K562 (cell line): ENCODE measurements around the gene NUCKS1. TPM values are rescaled to one million over a fixed set of nuclear protein-coding genes. Genes with fewer than 3 reads are reported as not detected.

Experiments used
- ARID1B ChIP-seq: fragments of 450-650 bp; IDR thresholded peaks from 2 replicates; pipeline ENCODE4 v1.6.1; 2016; ENCODE audit warnings: antibody characterized with exemption, mild to moderate bottlenecking, inconsistent platforms
- CHD1 ChIP-seq: fragments of 200-600 bp; sonication (generic); IDR thresholded peaks from one replicate; pipeline ENCODE4 v1.6.1; 2012; ENCODE audit warnings: mild to moderate bottlenecking, moderate library complexity, low read length, inconsistent platforms
- EHMT2 ChIP-seq: fragments of 450-650 bp; IDR thresholded peaks from 2 replicates; pipeline ENCODE4 v1.6.1; 2018; ENCODE audit warnings: antibody characterized with exemption
- ELF2 ChIP-seq: fragments of 250-450 bp; sonication (Bioruptor Pico); IDR thresholded peaks from 2 replicates; pipeline ENCODE4 v1.5.0; 2021; ENCODE audit warnings: mild to moderate bottlenecking
- FOXM1 ChIP-seq, 2 experiments: fragments of 450-650 bp in 1 of 2; sonication (generic) in 1 of 2; formaldehyde crosslinking in 1 of 2; IDR thresholded peaks; 2 replicates each; pipeline versions ENCODE4 v1.6.1 to v1.9.0; 2017 to 2022; ENCODE audit warnings: low read depth in 2 of 2, mild to moderate bottlenecking in 2 of 2, missing genetic modification reagents in 1 of 2, moderate library complexity in 1 of 2
- FUS ChIP-seq: fragments of 200-400 bp; formaldehyde crosslinking; optimal IDR thresholded peaks from 2 replicates; pipeline ENCODE3; 2017; ENCODE audit warnings: low read depth, low read length
- MTA2 ChIP-seq: fragments of 450-650 bp; IDR thresholded peaks from 2 replicates; pipeline ENCODE4 v1.6.1; 2016; ENCODE audit warnings: low read depth
- NFRKB ChIP-seq: fragments of 450-650 bp; IDR thresholded peaks from 2 replicates; pipeline ENCODE4 v1.6.1; 2016; ENCODE audit warnings: low read depth
- PCBP2 ChIP-seq: fragments of 200-400 bp; formaldehyde crosslinking; IDR thresholded peaks from 2 replicates; pipeline ENCODE4 v1.6.1; 2018; ENCODE audit warnings: low read length, low read depth, mild to moderate bottlenecking, moderate library complexity; ENCODE audit not compliant: poor library complexity, severe bottlenecking
- POLR3A ChIP-seq: IDR thresholded peaks from 2 replicates; pipeline ENCODE4 v1.6.1; 2011; ENCODE audit warnings: borderline replicate concordance, mild to moderate bottlenecking, moderate library complexity; ENCODE audit not compliant: insufficient read length, insufficient read depth; ENCODE audit errors: extremely low read depth
- PTTG1 ChIP-seq: fragments of 450-650 bp; IDR thresholded peaks from 2 replicates; pipeline ENCODE4 v1.6.1; 2016; ENCODE audit warnings: low read depth, mild to moderate bottlenecking, missing genetic modification characterization, missing compliant biosample characterization
- RNF2 ChIP-seq: sonication (generic); IDR thresholded peaks from 2 replicates; pipeline ENCODE4 v1.6.1; 2016
- SMARCC2 ChIP-seq: fragments of 450-650 bp; IDR thresholded peaks from 2 replicates; pipeline ENCODE4 v1.6.1; 2017; ENCODE audit warnings: antibody characterized with exemption, moderate library complexity, mild to moderate bottlenecking, low read depth
- TAF9B ChIP-seq: fragments of 450-650 bp; IDR thresholded peaks from 2 replicates; pipeline ENCODE4 v1.6.1; 2018; ENCODE audit warnings: mild to moderate bottlenecking; ENCODE audit not compliant: partially characterized antibody
- THRAP3 ChIP-seq: fragments of 450-650 bp; IDR thresholded peaks from 2 replicates; pipeline ENCODE4 v1.6.1; 2016; ENCODE audit warnings: mild to moderate bottlenecking, inconsistent platforms, borderline replicate concordance
- ZNF263 ChIP-seq: sonication (generic); formaldehyde crosslinking; IDR thresholded peaks from 2 replicates; pipeline ENCODE4 v1.8.0; 2022; ENCODE audit warnings: mild to moderate bottlenecking, missing genetic modification reagents, borderline replicate concordance
- ZNF444 ChIP-seq: fragments of 250-450 bp; sonication (Bioruptor Pico); IDR thresholded peaks from 2 replicates; pipeline ENCODE4 v1.4.0; 2020; ENCODE audit warnings: mild to moderate bottlenecking, moderate library complexity
- polyA plus RNA-seq, 8 experiments: library from polyadenylated mRNA; depleted of rRNA in 4 of 8; stranded (reverse) in 5 of 8; unstranded in 3 of 8; fragments of >200 nt; fragmentation: Nextera tagmentation in 2 of 8; fragmentation: Illumina TruSeq in 1 of 8; extraction: Ambion mirVana in 2 of 8; extraction: Trizol in 1 of 8; gene quantifications; 2 replicates each; pipeline versions ENCODE4 v1.2.1 to v1.2.3, GENCODE V29; 2011 to 2014; ENCODE audit warnings: inconsistent platforms in 1 of 8, missing spikeins in 1 of 8
- total RNA-seq, 7 experiments: library from RNA; depleted of rRNA in 6 of 7; stranded (reverse); fragments of >200 nt in 6 of 7; fragmentation: Illumina TruSeq in 2 of 7; extraction: Trizol in 2 of 7; gene quantifications; 2 replicates each; pipeline versions ENCODE4 v1.2.1 to v1.2.3, GENCODE V29; 2011 to 2021; ENCODE audit warnings: low replicate concordance in 1 of 7
- TF ChIP-seq, protein P1 (sequence below): sonication (generic); formaldehyde crosslinking; IDR thresholded peaks from 2 replicates; pipeline ENCODE4 v1.8.0; 2023; ENCODE audit warnings: mild to moderate bottlenecking, missing genetic modification reagents
- TF ChIP-seq, protein P2 (sequence below): fragments of 450-650 bp; IDR thresholded peaks from 2 replicates; pipeline ENCODE4 v1.6.1; 2018; ENCODE audit warnings: mild to moderate bottlenecking, low read depth; ENCODE audit not compliant: partially characterized antibody
- TF ChIP-seq, protein P3 (sequence below): fragments of 450-650 bp; IDR thresholded peaks from 2 replicates; pipeline ENCODE4 v1.7.0; 2016; ENCODE audit warnings: borderline replicate concordance
- TF ChIP-seq, protein P4 (sequence below): fragments of 250-450 bp; sonication (Bioruptor Pico); IDR thresholded peaks from 2 replicates; pipeline ENCODE4 v1.8.0; 2021; ENCODE audit warnings: moderate library complexity, mild to moderate bottlenecking, inconsistent platforms

The NUCKS1 gene
- total and polyA plus RNA-seq, 9 of the 15 experiments (the other 6 are each of a cell fraction or from before 2014, with no cell fraction given) = 66.7 to 244 (median 149) TPM

DNA sequence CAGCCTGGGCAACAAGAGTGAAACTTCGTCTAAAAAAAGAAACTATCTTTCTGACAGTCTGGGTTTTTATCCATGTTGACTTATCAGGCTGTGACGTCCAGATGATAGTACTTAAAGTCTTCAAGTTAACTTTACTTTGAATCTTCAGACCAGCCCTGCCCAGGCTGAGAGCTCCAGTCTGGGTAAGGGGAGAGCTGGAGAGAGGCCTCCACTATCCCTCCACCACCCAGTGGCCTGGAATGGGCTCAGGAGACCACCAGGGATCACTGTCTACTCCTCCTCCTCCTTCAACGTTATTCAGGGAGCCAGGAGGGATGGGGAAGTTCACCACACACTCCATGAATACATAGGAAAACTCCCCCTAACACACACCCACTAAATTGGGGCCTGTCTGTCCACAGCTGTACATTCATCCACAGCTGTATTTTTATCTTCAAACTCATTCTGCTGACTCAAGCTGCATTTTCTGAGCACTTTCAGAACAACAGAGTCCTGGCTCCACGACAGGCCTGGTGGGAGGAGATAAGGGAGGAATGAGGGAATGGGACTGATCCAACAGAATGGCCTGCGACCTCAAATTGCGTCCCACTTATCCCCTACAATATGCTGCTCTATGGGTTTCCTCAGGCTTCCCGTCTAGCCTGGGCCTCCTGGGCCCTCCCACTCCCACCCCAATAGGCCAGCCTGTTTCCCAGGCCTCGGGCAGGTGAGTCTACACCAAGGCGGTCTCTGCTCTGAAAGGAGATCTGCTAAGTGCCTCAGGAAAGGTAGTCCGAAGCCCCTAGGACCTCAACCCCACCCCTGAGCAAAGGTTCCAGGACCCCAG, 71.5 kb downstream of the NUCKS1 start (continued):
- TF ChIP-seq, protein P1, sequence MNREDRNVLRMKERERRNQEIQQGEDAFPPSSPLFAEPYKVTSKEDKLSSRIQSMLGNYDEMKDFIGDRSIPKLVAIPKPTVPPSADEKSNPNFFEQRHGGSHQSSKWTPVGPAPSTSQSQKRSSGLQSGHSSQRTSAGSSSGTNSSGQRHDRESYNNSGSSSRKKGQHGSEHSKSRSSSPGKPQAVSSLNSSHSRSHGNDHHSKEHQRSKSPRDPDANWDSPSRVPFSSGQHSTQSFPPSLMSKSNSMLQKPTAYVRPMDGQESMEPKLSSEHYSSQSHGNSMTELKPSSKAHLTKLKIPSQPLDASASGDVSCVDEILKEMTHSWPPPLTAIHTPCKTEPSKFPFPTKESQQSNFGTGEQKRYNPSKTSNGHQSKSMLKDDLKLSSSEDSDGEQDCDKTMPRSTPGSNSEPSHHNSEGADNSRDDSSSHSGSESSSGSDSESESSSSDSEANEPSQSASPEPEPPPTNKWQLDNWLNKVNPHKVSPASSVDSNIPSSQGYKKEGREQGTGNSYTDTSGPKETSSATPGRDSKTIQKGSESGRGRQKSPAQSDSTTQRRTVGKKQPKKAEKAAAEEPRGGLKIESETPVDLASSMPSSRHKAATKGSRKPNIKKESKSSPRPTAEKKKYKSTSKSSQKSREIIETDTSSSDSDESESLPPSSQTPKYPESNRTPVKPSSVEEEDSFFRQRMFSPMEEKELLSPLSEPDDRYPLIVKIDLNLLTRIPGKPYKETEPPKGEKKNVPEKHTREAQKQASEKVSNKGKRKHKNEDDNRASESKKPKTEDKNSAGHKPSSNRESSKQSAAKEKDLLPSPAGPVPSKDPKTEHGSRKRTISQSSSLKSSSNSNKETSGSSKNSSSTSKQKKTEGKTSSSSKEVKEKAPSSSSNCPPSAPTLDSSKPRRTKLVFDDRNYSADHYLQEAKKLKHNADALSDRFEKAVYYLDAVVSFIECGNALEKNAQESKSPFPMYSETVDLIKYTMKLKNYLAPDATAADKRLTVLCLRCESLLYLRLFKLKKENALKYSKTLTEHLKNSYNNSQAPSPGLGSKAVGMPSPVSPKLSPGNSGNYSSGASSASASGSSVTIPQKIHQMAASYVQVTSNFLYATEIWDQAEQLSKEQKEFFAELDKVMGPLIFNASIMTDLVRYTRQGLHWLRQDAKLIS (CRISPR knock-in tag) = no peak
- TF ChIP-seq ELF2 (CRISPR knock-in tag) (no peak), PTTG1 (no peak), POLR3A (no peak), THRAP3 (no peak), CHD1 (peak; percentile 2), NFRKB (no peak), ZNF263 (no peak; the same call in 1 of the 2 replicates), SMARCC2 (peak; percentile 96), TAF9B (peak; percentile 100), RNF2 (peak; percentile 67; the same call in 1 of the 2 replicates), FOXM1 (IDR thresholded peaks at IDR 0.05; ENCODE audit: low read depth) (peak; percentile 95), FOXM1 (CRISPR knock-in tag; IDR thresholded peaks at IDR 0.05; ENCODE audit: low read depth) (no peak), ZNF444 (CRISPR knock-in tag) (0 out of 2 replicates have a peak, but pooled peaks have one; percentile 75), FUS (no peak), PCBP2 (no peak), ARID1B (peak; percentile 99), EHMT2 (peak; percentile 9; the same call in 1 of the 2 replicates), MTA2 (peak; percentile 97)
- TF ChIP-seq, protein P2, sequence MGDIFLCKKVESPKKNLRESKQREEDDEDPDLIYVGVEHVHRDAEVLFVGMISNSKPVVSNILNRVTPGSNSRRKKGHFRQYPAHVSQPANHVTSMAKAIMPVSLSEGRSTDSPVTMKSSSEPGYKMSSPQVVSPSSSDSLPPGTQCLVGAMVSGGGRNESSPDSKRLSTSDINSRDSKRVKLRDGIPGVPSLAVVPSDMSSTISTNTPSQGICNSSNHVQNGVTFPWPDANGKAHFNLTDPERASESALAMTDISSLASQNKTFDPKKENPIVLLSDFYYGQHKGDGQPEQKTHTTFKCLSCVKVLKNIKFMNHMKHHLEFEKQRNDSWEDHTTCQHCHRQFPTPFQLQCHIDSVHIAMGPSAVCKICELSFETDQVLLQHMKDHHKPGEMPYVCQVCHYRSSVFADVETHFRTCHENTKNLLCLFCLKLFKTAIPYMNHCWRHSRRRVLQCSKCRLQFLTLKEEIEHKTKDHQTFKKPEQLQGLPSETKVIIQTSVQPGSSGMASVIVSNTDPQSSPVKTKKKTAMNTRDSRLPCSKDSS = no peak
- TF ChIP-seq, protein P3, sequence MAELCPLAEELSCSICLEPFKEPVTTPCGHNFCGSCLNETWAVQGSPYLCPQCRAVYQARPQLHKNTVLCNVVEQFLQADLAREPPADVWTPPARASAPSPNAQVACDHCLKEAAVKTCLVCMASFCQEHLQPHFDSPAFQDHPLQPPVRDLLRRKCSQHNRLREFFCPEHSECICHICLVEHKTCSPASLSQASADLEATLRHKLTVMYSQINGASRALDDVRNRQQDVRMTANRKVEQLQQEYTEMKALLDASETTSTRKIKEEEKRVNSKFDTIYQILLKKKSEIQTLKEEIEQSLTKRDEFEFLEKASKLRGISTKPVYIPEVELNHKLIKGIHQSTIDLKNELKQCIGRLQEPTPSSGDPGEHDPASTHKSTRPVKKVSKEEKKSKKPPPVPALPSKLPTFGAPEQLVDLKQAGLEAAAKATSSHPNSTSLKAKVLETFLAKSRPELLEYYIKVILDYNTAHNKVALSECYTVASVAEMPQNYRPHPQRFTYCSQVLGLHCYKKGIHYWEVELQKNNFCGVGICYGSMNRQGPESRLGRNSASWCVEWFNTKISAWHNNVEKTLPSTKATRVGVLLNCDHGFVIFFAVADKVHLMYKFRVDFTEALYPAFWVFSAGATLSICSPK = no peak
- TF ChIP-seq, protein P4, sequence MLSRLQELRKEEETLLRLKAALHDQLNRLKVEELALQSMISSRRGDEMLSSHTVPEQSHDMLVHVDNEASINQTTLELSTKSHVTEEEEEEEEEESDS (CRISPR knock-in tag) = no peak
